ENCODE measurements around the gene AMPD3.

DNA sequence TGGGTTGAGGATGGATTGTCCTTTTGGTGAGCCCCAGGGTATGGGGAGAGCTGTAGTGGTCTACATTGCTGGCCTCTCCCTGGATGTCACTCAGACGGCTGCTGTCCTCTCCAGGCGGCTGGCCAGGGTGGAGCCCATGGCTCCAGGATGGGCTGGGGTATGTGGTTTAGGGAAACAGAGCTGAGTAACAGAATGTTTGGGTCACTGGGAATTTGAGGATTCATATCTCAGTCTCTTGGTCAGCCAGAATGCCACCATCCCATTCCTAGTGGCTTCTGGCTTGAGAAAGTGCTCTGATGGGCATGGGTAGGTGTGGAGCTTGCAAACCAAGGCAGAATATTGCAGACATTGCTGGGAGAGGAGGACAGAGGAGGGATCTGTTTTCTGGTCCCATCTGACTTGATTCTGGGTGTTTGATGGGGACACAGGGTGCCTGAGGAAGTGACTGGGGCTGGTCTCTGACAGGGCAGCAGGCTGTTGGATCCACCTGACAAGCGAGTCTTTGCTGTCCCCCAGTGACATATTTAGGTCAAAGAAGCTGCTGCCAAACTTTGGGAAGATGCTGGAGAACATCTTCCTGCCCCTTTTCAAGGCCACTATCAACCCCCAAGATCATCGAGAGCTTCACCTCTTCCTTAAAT, 41.4 kb downstream of the AMPD3 start:
- TF ChIP-seq EZH2 (IDR thresholded peaks at IDR 0.05) = no peak
- TF ChIP-seq, protein P1, sequence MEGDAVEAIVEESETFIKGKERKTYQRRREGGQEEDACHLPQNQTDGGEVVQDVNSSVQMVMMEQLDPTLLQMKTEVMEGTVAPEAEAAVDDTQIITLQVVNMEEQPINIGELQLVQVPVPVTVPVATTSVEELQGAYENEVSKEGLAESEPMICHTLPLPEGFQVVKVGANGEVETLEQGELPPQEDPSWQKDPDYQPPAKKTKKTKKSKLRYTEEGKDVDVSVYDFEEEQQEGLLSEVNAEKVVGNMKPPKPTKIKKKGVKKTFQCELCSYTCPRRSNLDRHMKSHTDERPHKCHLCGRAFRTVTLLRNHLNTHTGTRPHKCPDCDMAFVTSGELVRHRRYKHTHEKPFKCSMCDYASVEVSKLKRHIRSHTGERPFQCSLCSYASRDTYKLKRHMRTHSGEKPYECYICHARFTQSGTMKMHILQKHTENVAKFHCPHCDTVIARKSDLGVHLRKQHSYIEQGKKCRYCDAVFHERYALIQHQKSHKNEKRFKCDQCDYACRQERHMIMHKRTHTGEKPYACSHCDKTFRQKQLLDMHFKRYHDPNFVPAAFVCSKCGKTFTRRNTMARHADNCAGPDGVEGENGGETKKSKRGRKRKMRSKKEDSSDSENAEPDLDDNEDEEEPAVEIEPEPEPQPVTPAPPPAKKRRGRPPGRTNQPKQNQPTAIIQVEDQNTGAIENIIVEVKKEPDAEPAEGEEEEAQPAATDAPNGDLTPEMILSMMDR (IDR thresholded peaks at IDR 0.05) = no peak

Data from neural progenitor cell (in vitro differentiated cells).